H1 (cell line): ENCODE results near the gene EPX. TPM values are rescaled to one million over a fixed set of nuclear protein-coding genes. Genes with fewer than 3 reads are reported as not detected.
A peak's percentile ranks its signal among the peaks of the same experiment; 100 is the strongest.

ENCODE experiments used
- CTCF ChIA-PET: fragments of 300-600 bp; sonication (Branson Sonifier 250); formaldehyde crosslinking; loops from one replicate; lab custom pipeline; 2021; ENCODE audit not compliant: partially characterized antibody; lab: Charles Lee
- POLR2A ChIA-PET: fragments of 300-600 bp; sonication (Branson Sonifier 250); formaldehyde crosslinking; loops from one replicate; lab custom pipeline; 2021; ENCODE audit warnings: inconsistent platforms; ENCODE audit not compliant: partially characterized antibody; lab: Charles Lee
- DNase-seq, 2 experiments: peaks; one replicate each; pipeline versions ENCODE4 v3.0.0 to v3.0.0-alpha.2; 2010 to 2022; ENCODE audit warnings: low spot score in 2 of 2, low read depth in 1 of 2, mixed read lengths in 1 of 2
- FAIRE-seq: peaks from 2 replicates; lab custom pipeline; 2011; peaks lifted over from hg19 to GRCh38; lab: Jason Lieb, UNC
- H2AFZ ChIP-seq: 2 replicates; pipeline ENCODE4 v1.8.1; 2012; ENCODE audit warnings: low read length, inconsistent platforms
- H2AK5ac ChIP-seq: 2 replicates; pipeline ENCODE4 v1.6.1; 2013; ENCODE audit warnings: low read depth, low read length
- H2BK120ac ChIP-seq: replicated peaks from 2 replicates; pipeline ENCODE3; 2013; ENCODE audit warnings: low read depth, low read length, inconsistent platforms
- H2BK12ac ChIP-seq: 2 replicates; pipeline ENCODE4 v1.6.1; 2013; ENCODE audit warnings: low read depth, low read length
- H2BK15ac ChIP-seq: 2 replicates; pipeline ENCODE4 v1.6.1; 2013; ENCODE audit warnings: low read length
- H2BK20ac ChIP-seq: 2 replicates; pipeline ENCODE4 v1.6.1; 2013; ENCODE audit warnings: low read length
- H2BK5ac ChIP-seq: 2 replicates; pipeline ENCODE4 v1.6.1; 2013; ENCODE audit warnings: low read depth, low read length
- H3K14ac ChIP-seq: 2 replicates; pipeline ENCODE4 v1.6.1; 2013; ENCODE audit warnings: inconsistent platforms; ENCODE audit not compliant: insufficient read length
- H3K18ac ChIP-seq: 2 replicates; pipeline ENCODE4 v1.6.1; 2013; ENCODE audit warnings: low read length; ENCODE audit errors: extremely low read depth
- H3K23ac ChIP-seq: 2 replicates; pipeline ENCODE4 v1.6.1; 2013; ENCODE audit warnings: inconsistent platforms; ENCODE audit not compliant: insufficient read length
- H3K23me2 ChIP-seq: 2 replicates; pipeline ENCODE4 v1.6.1; 2013; ENCODE audit warnings: low read depth, low read length
- H3K27ac ChIP-seq: 2 replicates; pipeline ENCODE4 v1.6.1; 2011; ENCODE audit warnings: low read depth, low read length, inconsistent platforms
- H3K27me3 ChIP-seq, 4 experiments: replicated peaks in 1 of 4; 1 replicate in 1 of 4; 2 replicates in 3 of 4; pipeline versions ENCODE4 v1.6.1 to v1.8.1; 2011 to 2013; ENCODE audit warnings: low read length in 3 of 4, mild to moderate bottlenecking in 3 of 4, inconsistent platforms in 2 of 4, mixed read lengths in 2 of 4, moderate library complexity in 1 of 4; ENCODE audit not compliant: control insufficient read depth in 3 of 4, insufficient read depth in 3 of 4; ENCODE audit errors: extremely low read depth in 1 of 4
- H3K36me3 ChIP-seq, 4 experiments: 2 replicates each; pipeline versions ENCODE4 v1.6.1 to v1.8.1; 2011 to 2013; ENCODE audit warnings: mild to moderate bottlenecking in 4 of 4, low read length in 3 of 4, moderate library complexity in 2 of 4, control low read depth in 1 of 4, inconsistent platforms in 1 of 4; ENCODE audit not compliant: insufficient read depth in 4 of 4, control insufficient read depth in 2 of 4
- H3K4ac ChIP-seq: replicated peaks from 2 replicates; pipeline ENCODE3; 2013; ENCODE audit warnings: low read length, low read depth, mixed read lengths, inconsistent platforms; ENCODE audit not compliant: insufficient read length
- H3K4me1 ChIP-seq, 4 experiments: replicated peaks in 1 of 4; 1 replicate in 1 of 4; 2 replicates in 3 of 4; pipeline versions ENCODE4 v1.6.1 to v1.8.1; 2011 to 2013; ENCODE audit warnings: low read length in 3 of 4, inconsistent platforms in 2 of 4, mixed read lengths in 1 of 4; ENCODE audit not compliant: insufficient read depth in 4 of 4, control insufficient read depth in 3 of 4
- H3K4me2 ChIP-seq, 2 experiments: 2 replicates each; pipeline versions ENCODE4 v1.6.1 to v1.8.1; 2011 to 2013; ENCODE audit warnings: low read depth in 2 of 2, low read length in 2 of 2, control low read depth in 1 of 2, inconsistent platforms in 1 of 2, mild to moderate bottlenecking in 1 of 2; ENCODE audit not compliant: insufficient read depth in 1 of 2
- H3K4me3 ChIP-seq, 4 experiments: fragments of 200-600, 300-600 bp in 1 of 4; sonication (generic), shearing (Covaris generic), sonication (Bioruptor Twin) in 1 of 4; 2 replicates each; pipeline versions ENCODE4 v1.5.1 to v1.8.1; 2011 to 2016; ENCODE audit warnings: low read length in 4 of 4, low read depth in 3 of 4, control low read depth in 2 of 4, inconsistent platforms in 2 of 4, mild to moderate bottlenecking in 2 of 4, mixed read lengths in 1 of 4, moderate library complexity in 1 of 4; ENCODE audit not compliant: insufficient read depth in 2 of 4; ENCODE audit errors: extremely low read depth in 1 of 4
- H3K56ac ChIP-seq: replicated peaks from 2 replicates; pipeline ENCODE3; 2013; ENCODE audit warnings: low read depth, mild to moderate bottlenecking, mixed read lengths, low read length, inconsistent platforms; ENCODE audit not compliant: insufficient read length
- H3K79me1 ChIP-seq: 2 replicates; pipeline ENCODE4 v1.6.1; 2013; ENCODE audit warnings: low read depth, low read length, control low read depth
- H3K79me2 ChIP-seq, 2 experiments: 2 replicates each; pipeline versions ENCODE4 v1.6.1 to v1.8.1; 2012 to 2013; ENCODE audit warnings: low read length in 2 of 2, mild to moderate bottlenecking in 2 of 2, inconsistent platforms in 1 of 2; ENCODE audit not compliant: insufficient read depth in 2 of 2, control insufficient read depth in 1 of 2
- H3K9ac ChIP-seq, 4 experiments: replicated peaks in 1 of 4; 1 replicate in 1 of 4; 2 replicates in 3 of 4; pipeline versions ENCODE4 v1.6.1 to v1.8.1; 2011 to 2013; ENCODE audit warnings: low read depth in 3 of 4, low read length in 3 of 4, control low read depth in 2 of 4, mild to moderate bottlenecking in 2 of 4, moderate library complexity in 2 of 4, inconsistent platforms in 1 of 4; ENCODE audit errors: extremely low read depth in 1 of 4
- H3K9me3 ChIP-seq, 2 experiments: 2 replicates each; pipeline versions ENCODE4 v1.6.1 to v1.8.1; 2012 to 2013; ENCODE audit warnings: mild to moderate bottlenecking in 2 of 2, moderate library complexity in 2 of 2, control low read depth in 1 of 2, inconsistent platforms in 1 of 2, low read depth in 1 of 2, low read length in 1 of 2, mixed read lengths in 1 of 2; ENCODE audit not compliant: insufficient read depth in 2 of 2
- H4K20me1 ChIP-seq, 2 experiments: replicated peaks in 1 of 2; 2 replicates each; pipeline versions ENCODE3 to v1.8.1; 2011 to 2013; ENCODE audit warnings: inconsistent platforms in 2 of 2, low read length in 2 of 2, mild to moderate bottlenecking in 1 of 2; ENCODE audit not compliant: insufficient read depth in 2 of 2, control insufficient read depth in 1 of 2
- H4K5ac ChIP-seq: 2 replicates; pipeline ENCODE4 v1.6.1; 2013; ENCODE audit warnings: low read length, low read depth, mixed read lengths, inconsistent platforms; ENCODE audit not compliant: insufficient read length
- H4K8ac ChIP-seq: 2 replicates; pipeline ENCODE4 v1.8.0; 2013; ENCODE audit warnings: mild to moderate bottlenecking, moderate library complexity, low read length, inconsistent platforms; ENCODE audit not compliant: insufficient read depth; ENCODE audit errors: extremely low read depth
- H4K91ac ChIP-seq: replicated peaks from 2 replicates; pipeline ENCODE3; 2013; ENCODE audit warnings: low read length, mixed read lengths, inconsistent platforms; ENCODE audit not compliant: insufficient read length
- BACH1 ChIP-seq: IDR thresholded peaks from 2 replicates; pipeline ENCODE4 v1.6.1; 2012; ENCODE audit warnings: low read length, improper control_type of control experiment
- BCL11A ChIP-seq, 2 experiments: IDR thresholded peaks; one replicate each; pipeline ENCODE4 v1.6.1; 2011; ENCODE audit warnings: low read depth in 2 of 2, low read length in 2 of 2, mild to moderate bottlenecking in 2 of 2
- CEBPB ChIP-seq: IDR thresholded peaks from 2 replicates; pipeline ENCODE4 v1.6.1; 2012; ENCODE audit warnings: low read depth, low read length
- FOSL1 ChIP-seq: IDR thresholded peaks from 2 replicates; pipeline ENCODE4 v1.6.1; 2011; ENCODE audit warnings: mild to moderate bottlenecking, low read depth, low read length, moderate library complexity; ENCODE audit not compliant: insufficient read depth
- JUN ChIP-seq: IDR thresholded peaks from 2 replicates; pipeline ENCODE4 v1.6.1; 2011; ENCODE audit warnings: low read depth, mild to moderate bottlenecking, improper control_type of control experiment, low read length
- KDM1A ChIP-seq: fragments of 200-600, 300-600 bp; sonication (generic); IDR thresholded peaks from 2 replicates; pipeline ENCODE4 v1.7.1; 2016; ENCODE audit warnings: mild to moderate bottlenecking, low read length, borderline replicate concordance
- KDM5A ChIP-seq: fragments of 200-600 bp; IDR thresholded peaks from 2 replicates; pipeline ENCODE4 v1.7.1; 2012; ENCODE audit warnings: mild to moderate bottlenecking, low read length, inconsistent platforms, mixed read lengths
- MAFK ChIP-seq: IDR thresholded peaks from 2 replicates; pipeline ENCODE4 v1.6.1; 2012; ENCODE audit warnings: low read depth, mild to moderate bottlenecking, improper control_type of control experiment, low read length
- RXRA ChIP-seq: IDR thresholded peaks from 2 replicates; pipeline ENCODE4 v1.6.1; 2011; ENCODE audit warnings: low read depth, mild to moderate bottlenecking, low read length, moderate library complexity; ENCODE audit not compliant: insufficient read depth
- SP1 ChIP-seq: IDR thresholded peaks from 2 replicates; pipeline ENCODE4 v1.6.1; 2011; ENCODE audit warnings: low read depth, low read length
- SP2 ChIP-seq: IDR thresholded peaks from 2 replicates; pipeline ENCODE4 v1.6.1; 2012; ENCODE audit warnings: mild to moderate bottlenecking, low read length, inconsistent platforms
- SRF ChIP-seq: IDR thresholded peaks from 2 replicates; pipeline ENCODE4 v1.6.1; 2011; ENCODE audit warnings: mild to moderate bottlenecking, low read depth, low read length, moderate library complexity
- TCF12 ChIP-seq: IDR thresholded peaks from 2 replicates; pipeline ENCODE4 v1.6.1; 2011; ENCODE audit warnings: low read depth, mild to moderate bottlenecking, low read length
- WGBS, 2 experiments: shearing (Covaris generic) in 1 of 2; methylation state at CpG; one replicate each; pipeline versions ENCODE4 v1.1.6 to v1.1.7; 2013 to 2015; ENCODE audit warnings: low lambda C conversion rate in 2 of 2, mixed read lengths in 2 of 2, inconsistent platforms in 1 of 2, low coverage in 1 of 2, missing lambda C conversion rate in 1 of 2; ENCODE audit not compliant: insufficient replicate concordance in 2 of 2, insufficient coverage in 1 of 2, insufficient read length in 1 of 2; ENCODE audit errors: extremely low coverage in 1 of 2, missing lambda C conversion rate in 1 of 2; 5-methylcytosine and 5-hydroxymethylcytosine counted together
- polyA plus RNA-seq, 7 experiments: library from polyadenylated mRNA; depleted of rRNA in 3 of 7; stranded (reverse) in 5 of 7; unstranded in 2 of 7; fragments of >200 nt in 5 of 7; fragments of 200-250 nt in 2 of 7; gene quantifications; 1 replicate in 5 of 7; 2 replicates in 1 of 7; 4 replicates in 1 of 7; pipeline versions ENCODE4 v1.2.1 to v1.2.3, GENCODE V29; 2011 to 2013; ENCODE audit warnings: missing spikeins in 2 of 7, mixed read lengths in 2 of 7
- total RNA-seq: library from RNA; stranded (reverse); fragmentation: NEBNext Ultra II Directional; extraction: Animal tissue kit (Norgen Biotek cat#: 25700); gene quantifications from 2 replicates; pipeline ENCODE4 v1.2.1, GENCODE V29; 2021

Gene EPX
- total and polyA plus RNA-seq, 2 of the 8 experiments (the other 6 are each of a cell fraction or from before 2014, with no cell fraction given) = not detected

- Histone ChIP-seq H4K91ac (no peak overlapping the region), H4K8ac (no peak overlapping the region), H2BK5ac (no peak overlapping the region), H3K36me3 (no peaks in the 10 kb centered on the region), H3K4me3 (no peak overlapping the region), H3K14ac (no peak overlapping the region), H3K9me3 (peaks cover 8% of the 10 kb centered on the region in 2 experiments; a peak in 3 of 4 replicates), H2AK5ac (no peak overlapping the region), H4K20me1 (no peaks in the 10 kb centered on the region), H2BK12ac (0 out of 2 replicates have a peak overlapping the region, but pooled peaks have one; percentile 68), H3K23me2 (peaks cover 5% of the 10 kb centered on the region; the same call in 1 of the 2 replicates), H3K18ac (no peak overlapping the region), H3K79me2 (no peaks in the 10 kb centered on the region), H2BK20ac (no peak overlapping the region), H3K4me1 (peaks cover 0 to 4% (median 1%) of the 10 kb centered on the region in 4 experiments; a peak in 5 of 7 replicates), H3K79me1 (no peaks in the 10 kb centered on the region), H2BK120ac (no peak overlapping the region), H4K5ac (no peak overlapping the region), H3K27me3 (peaks cover 36 to 60% (median 51%) of the 10 kb centered on the region in 4 experiments), H3K4me2 (no peak overlapping the region; a peak in 1 of 4 replicates), H3K56ac (no peak overlapping the region), H3K23ac (no peak overlapping the region), H3K9ac (no peak overlapping the region), H3K27ac (no peak overlapping the region), H3K4ac (no peak overlapping the region), H2BK15ac (0 out of 2 replicates have a peak overlapping the region, but pooled peaks have one; percentile 19), H2AFZ (no peak overlapping the region)
- DNase-seq (no peak), FAIRE-seq (no peak)
- POLR2A ChIA-PET = interaction anchor here (0.5 to 1.8 kb wide), 2 partner anchors 9 to 15 kb away, joined by 3 to 6 read pairs; partner anchors contain the start of gene LPO
- WGBS, 2 experiments = 87% methylated on average over 10 of the region's 10 CpGs; no CpG with 5 or more reads in 1 of the 2 experiments
- CTCF ChIA-PET = interaction anchor here (0.8 to 5.4 kb wide), 15 partner anchors 8 to 199 kb away, joined by 3 to 55 read pairs (median 5); partner anchors contain the start of genes LPO and MKS1
- TF ChIP-seq SP1 (no peak), FOSL1 (no peak), SP2 (no peak), BCL11A (IDR thresholded peaks at IDR 0.05; ENCODE audit: low read depth in 2 of 2, low read length in 2 of 2) (no peak), BACH1 (no peak), JUN (no peak), RXRA (no peak), KDM1A (no peak), SRF (no peak), TCF12 (no peak), CEBPB (no peak), KDM5A (no peak), MAFK (no peak)
Observed at GRCh38 chr17:58247511-58248363, 55.2 kb downstream of the EPX start.
